ENCODE measurements around the gene C3.

Gene C3

DNA sequence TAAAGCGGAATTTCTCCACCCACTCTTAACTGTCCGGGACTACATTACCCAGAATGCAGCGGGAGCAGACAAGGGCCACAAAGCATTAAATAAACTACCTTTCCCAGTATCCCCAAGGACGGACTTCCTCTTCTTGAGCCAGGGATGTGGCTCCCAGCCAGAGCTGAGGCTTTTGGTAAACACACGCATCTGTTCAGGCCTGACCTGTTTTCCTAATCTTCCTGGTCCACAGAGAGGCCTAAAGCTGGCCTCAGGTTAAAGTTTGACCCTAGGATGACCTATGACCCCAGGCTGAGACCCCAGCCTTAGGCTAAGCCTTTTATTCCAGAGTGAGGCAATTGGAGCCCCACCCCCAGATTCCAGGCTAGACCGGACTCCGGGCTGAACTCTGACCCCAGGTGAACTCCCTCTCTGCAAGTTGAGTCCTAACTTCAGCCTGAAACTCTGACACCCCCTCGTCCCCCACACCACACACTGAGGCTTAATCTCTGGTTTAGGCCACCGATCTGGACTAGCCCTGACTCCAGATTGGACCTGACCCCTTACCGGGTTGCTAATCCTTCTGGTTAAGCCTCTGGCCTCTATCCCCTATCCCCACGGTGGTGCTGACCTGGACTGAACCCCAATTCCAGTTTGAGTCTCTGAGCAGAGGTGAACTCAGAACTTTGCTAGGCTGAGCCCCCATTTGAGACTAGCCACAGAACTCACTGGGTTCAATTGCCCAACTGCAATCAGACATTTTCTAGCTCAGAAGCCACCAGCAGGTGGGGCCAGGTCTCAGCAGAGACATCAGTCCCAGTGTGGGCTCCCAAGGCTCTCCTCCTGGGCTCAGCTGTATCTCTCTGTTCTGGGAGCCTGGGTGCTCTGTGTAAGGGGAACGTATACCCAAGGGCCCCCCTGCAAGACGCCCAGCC lies 17.7 kb upstream of the C3 start:
- no peaks in the 10 kb centered on the region for H3K9me3 ChIP-seq (ENCODE audit: insufficient read depth, low read depth, low read length)
- H3K4me1 ChIP-seq (ENCODE audit: insufficient read depth, low read length, poor library complexity, severe bottlenecking), result peaks cover 37% of the 10 kb centered on the region
- no peak for TF ChIP-seq EZH2phosphoT487 (IDR thresholded peaks at IDR 0.05; ENCODE audit: borderline replicate concordance)
- TF ChIP-seq, protein P1, sequence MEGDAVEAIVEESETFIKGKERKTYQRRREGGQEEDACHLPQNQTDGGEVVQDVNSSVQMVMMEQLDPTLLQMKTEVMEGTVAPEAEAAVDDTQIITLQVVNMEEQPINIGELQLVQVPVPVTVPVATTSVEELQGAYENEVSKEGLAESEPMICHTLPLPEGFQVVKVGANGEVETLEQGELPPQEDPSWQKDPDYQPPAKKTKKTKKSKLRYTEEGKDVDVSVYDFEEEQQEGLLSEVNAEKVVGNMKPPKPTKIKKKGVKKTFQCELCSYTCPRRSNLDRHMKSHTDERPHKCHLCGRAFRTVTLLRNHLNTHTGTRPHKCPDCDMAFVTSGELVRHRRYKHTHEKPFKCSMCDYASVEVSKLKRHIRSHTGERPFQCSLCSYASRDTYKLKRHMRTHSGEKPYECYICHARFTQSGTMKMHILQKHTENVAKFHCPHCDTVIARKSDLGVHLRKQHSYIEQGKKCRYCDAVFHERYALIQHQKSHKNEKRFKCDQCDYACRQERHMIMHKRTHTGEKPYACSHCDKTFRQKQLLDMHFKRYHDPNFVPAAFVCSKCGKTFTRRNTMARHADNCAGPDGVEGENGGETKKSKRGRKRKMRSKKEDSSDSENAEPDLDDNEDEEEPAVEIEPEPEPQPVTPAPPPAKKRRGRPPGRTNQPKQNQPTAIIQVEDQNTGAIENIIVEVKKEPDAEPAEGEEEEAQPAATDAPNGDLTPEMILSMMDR (conservative IDR thresholded peaks at IDR 0.05; ENCODE audit: low read length), result peak; percentile 88
- H3K4me3 ChIP-seq (ENCODE audit: low read length, poor library complexity, severe bottlenecking), result peak overlapping the region; percentile 66
- no peaks in the 10 kb centered on the region for H3K27me3 ChIP-seq (ENCODE audit: insufficient read depth, low read length, poor library complexity, severe bottlenecking)
- H3K79me2 ChIP-seq (ENCODE audit: insufficient read depth, low read length), result peaks cover 11% of the 10 kb centered on the region; the same call in 1 of the 2 replicates
- H3K9ac ChIP-seq (ENCODE audit: low read depth, low read length, poor library complexity, severe bottlenecking), result peak overlapping the region; percentile 65
- H3K36me3 ChIP-seq (ENCODE audit: insufficient read depth, low read length), result no peaks in the 10 kb centered on the region
- peak overlapping the region; percentile 28; the same call in 1 of the 2 replicates for H2AFZ ChIP-seq (ENCODE audit: low read length)
- H4K20me1 ChIP-seq (ENCODE audit: insufficient read depth, low read length, poor library complexity, severe bottlenecking), result peaks cover 7% of the 10 kb centered on the region
- peak overlapping the region; percentile 78 for H3K4me2 ChIP-seq (ENCODE audit: low read depth, low read length, poor library complexity, severe bottlenecking)
- H3K9me2 ChIP-seq (replicated peaks; ENCODE audit: low read depth, low read length), result no peaks in the 10 kb centered on the region
- H3F3A ChIP-seq (ENCODE audit: low read depth), result no peaks in the 10 kb centered on the region

DNA sequence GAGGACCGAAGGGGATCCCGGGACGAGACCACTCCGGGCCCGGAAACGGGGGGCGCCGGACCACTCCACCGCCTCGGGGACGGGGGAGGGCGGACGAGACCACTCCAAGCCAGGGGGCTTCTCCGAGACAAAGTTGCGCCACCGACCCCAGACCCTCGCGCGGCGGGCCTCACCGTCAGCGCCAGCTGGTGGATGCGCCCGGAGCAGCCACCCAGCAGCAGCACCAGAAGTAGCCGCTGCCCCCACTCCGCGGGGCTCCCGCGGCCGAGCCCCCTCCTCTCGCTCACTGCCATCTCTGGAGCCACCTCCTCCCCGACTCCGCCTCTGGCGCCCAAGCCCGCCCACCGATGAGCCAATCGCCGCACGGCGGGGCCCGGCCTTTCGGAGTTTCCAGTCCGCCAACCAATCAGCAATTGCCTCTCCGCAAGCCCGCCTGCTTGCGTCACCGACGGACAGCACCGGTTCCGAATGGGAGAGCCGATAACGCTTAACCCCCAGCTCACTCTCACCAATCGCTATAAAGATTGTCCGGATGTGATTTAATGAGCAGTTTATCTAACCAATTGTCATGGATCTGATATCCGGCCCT lies 16.9 kb upstream of the C3 start, which contains the start of gene GPR108:
GPR108 (minus strand) TSS at position 297 of the 589 bp plus-strand sequence; CDS start at position 293, 4 bp downstream.
- Histone ChIP-seq H2AFZ (ENCODE audit: low read length) (peak within 1 kb of the TSS; percentile 81), H3K9ac (ENCODE audit: low read depth, low read length, poor library complexity, severe bottlenecking) (peak within 1 kb of the TSS; percentile 88), H3K4me3 (ENCODE audit: low read length, poor library complexity, severe bottlenecking) (peak within 1 kb of the TSS; percentile 94), H3F3A (ENCODE audit: low read depth) (no peaks in the 10 kb centered on the region), H3K36me3 (ENCODE audit: insufficient read depth, low read length) (no peaks in the 10 kb centered on the region), H3K9me2 (replicated peaks; ENCODE audit: low read depth, low read length) (no peaks in the 10 kb centered on the region), H3K27me3 (ENCODE audit: insufficient read depth, low read length, poor library complexity, severe bottlenecking) (no peaks in the 10 kb centered on the region), H4K20me1 (ENCODE audit: insufficient read depth, low read length, poor library complexity, severe bottlenecking) (peaks cover 7% of the 10 kb centered on the region), H3K4me2 (ENCODE audit: low read depth, low read length, poor library complexity, severe bottlenecking) (peak within 1 kb of the TSS; percentile 85), H3K9me3 (ENCODE audit: insufficient read depth, low read depth, low read length) (no peaks in the 10 kb centered on the region), H3K4me1 (ENCODE audit: insufficient read depth, low read length, poor library complexity, severe bottlenecking) (peaks cover 37% of the 10 kb centered on the region), H3K79me2 (ENCODE audit: insufficient read depth, low read length) (peaks cover 11% of the 10 kb centered on the region; the same call in 1 of the 2 replicates)
- no peak for TF ChIP-seq EZH2phosphoT487 (IDR thresholded peaks at IDR 0.05; ENCODE audit: borderline replicate concordance)
- TF ChIP-seq, protein P1 (conservative IDR thresholded peaks at IDR 0.05; ENCODE audit: low read length), result no peak

DNA sequence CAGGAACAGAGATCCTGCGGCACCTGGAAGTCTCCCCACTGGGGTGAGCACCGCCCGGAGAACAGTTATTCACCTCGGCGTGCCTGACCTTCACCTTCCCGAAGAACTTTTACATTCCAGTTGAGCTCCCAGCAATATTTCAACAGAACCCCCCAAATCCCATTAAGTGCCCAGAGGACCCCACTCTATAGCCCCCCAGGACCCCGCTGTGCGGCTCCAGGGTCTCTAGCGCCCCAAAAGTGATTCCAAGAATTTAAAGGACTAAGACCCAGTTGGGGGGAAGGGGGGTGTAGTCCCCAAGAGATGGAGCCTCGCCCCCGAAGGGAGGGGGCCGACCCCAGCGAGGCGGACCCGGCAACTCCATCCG lies 16.4 kb upstream of the C3 start:
- peak overlapping the region; percentile 81 for H2AFZ ChIP-seq (ENCODE audit: low read length)

More for the DNA sequence above, 16.4 kb upstream of the C3 start:
- Histone ChIP-seq H3K79me2 (ENCODE audit: insufficient read depth, low read length) (peaks cover 11% of the 10 kb centered on the region; the same call in 1 of the 2 replicates), H3F3A (ENCODE audit: low read depth) (no peaks in the 10 kb centered on the region), H3K9me2 (replicated peaks; ENCODE audit: low read depth, low read length) (no peaks in the 10 kb centered on the region), H3K36me3 (ENCODE audit: insufficient read depth, low read length) (no peaks in the 10 kb centered on the region), H4K20me1 (ENCODE audit: insufficient read depth, low read length, poor library complexity, severe bottlenecking) (peaks cover 7% of the 10 kb centered on the region), H3K4me2 (ENCODE audit: low read depth, low read length, poor library complexity, severe bottlenecking) (peak overlapping the region; percentile 85), H3K9ac (ENCODE audit: low read depth, low read length, poor library complexity, severe bottlenecking) (peak overlapping the region; percentile 88), H3K27me3 (ENCODE audit: insufficient read depth, low read length, poor library complexity, severe bottlenecking) (no peaks in the 10 kb centered on the region), H3K4me1 (ENCODE audit: insufficient read depth, low read length, poor library complexity, severe bottlenecking) (peaks cover 37% of the 10 kb centered on the region), H3K9me3 (ENCODE audit: insufficient read depth, low read depth, low read length) (no peaks in the 10 kb centered on the region), H3K4me3 (ENCODE audit: low read length, poor library complexity, severe bottlenecking) (peak overlapping the region; percentile 94)
- no peak for TF ChIP-seq EZH2phosphoT487 (IDR thresholded peaks at IDR 0.05; ENCODE audit: borderline replicate concordance)
- TF ChIP-seq, protein P1 (conservative IDR thresholded peaks at IDR 0.05; ENCODE audit: low read length), result peak; percentile 33

Data from Loucy (cell line).